Activated CD4-positive, alpha-beta T cell treated with anti-CD3 and anti-CD28 coated beads for 36 hours (primary cell): ENCODE results near the gene ADAMTSL2. TPM values are rescaled to one million over a fixed set of nuclear protein-coding genes. Genes with fewer than 3 reads are reported as not detected.

Experiments used
- ATAC-seq: fragments of 200-7000 bp; cut with Tn5 transposase; one replicate; pipeline ENCODE4 v1.10.0; 2021; ENCODE audit warnings: mild to moderate bottlenecking, moderate library complexity
- CTCF ChIA-PET: fragments of 350-600 bp; sonication (Branson Sonifier 250); formaldehyde crosslinking; loops from one replicate; lab custom pipeline; 2021; ENCODE audit warnings: antibody characterized with exemption; lab: Charles Lee
- POLR2A ChIA-PET: fragments of 350-600 bp; sonication (Branson Sonifier 250); formaldehyde crosslinking; loops from one replicate; lab custom pipeline; 2021; ENCODE audit warnings: antibody characterized with exemption, inconsistent platforms; lab: Charles Lee
- DNase-seq: peaks from one replicate; pipeline ENCODE4 v3.0.0-alpha.2; 2020
- H3K27ac Mint-ChIP-seq: one replicate; pipeline ENCODE4 v1.8.0; 2021; ENCODE audit warnings: mixed read lengths
- H3K27me3 Mint-ChIP-seq: one replicate; pipeline ENCODE4 v1.8.0; 2021; ENCODE audit warnings: mixed read lengths
- H3K36me3 Mint-ChIP-seq: one replicate; pipeline ENCODE4 v1.8.0; 2021; ENCODE audit warnings: low read depth, mixed read lengths
- H3K4me1 Mint-ChIP-seq: one replicate; pipeline ENCODE4 v1.8.0; 2021; ENCODE audit warnings: mixed read lengths
- H3K4me3 Mint-ChIP-seq: one replicate; pipeline ENCODE4 v1.8.0; 2021; ENCODE audit warnings: mild to moderate bottlenecking, moderate library complexity, mixed read lengths
- H3K9me3 Mint-ChIP-seq: one replicate; pipeline ENCODE4 v1.8.0; 2021; ENCODE audit warnings: low read depth, mixed read lengths
- intact Hi-C, 2 experiments: fragments of 100-400 bp; cut with DNase I in 1 of 2; cut with micrococcal nuclease in 1 of 2; formaldehyde crosslinking; loops; one replicate each; pipeline versions ENCODE4 v1.14.2 to v1.15.1; 2022 to 2024; cut with DNase I, micrococcal nuclease
- total RNA-seq, 2 experiments: library from RNA; stranded (reverse); gene quantifications; one replicate each; pipeline ENCODE4 v1.2.3, GENCODE V29; 2021

ADAMTSL2 gene
- total RNA-seq, 2 experiments from 2014 or later, result 0.11 to 0.32 TPM

DNA sequence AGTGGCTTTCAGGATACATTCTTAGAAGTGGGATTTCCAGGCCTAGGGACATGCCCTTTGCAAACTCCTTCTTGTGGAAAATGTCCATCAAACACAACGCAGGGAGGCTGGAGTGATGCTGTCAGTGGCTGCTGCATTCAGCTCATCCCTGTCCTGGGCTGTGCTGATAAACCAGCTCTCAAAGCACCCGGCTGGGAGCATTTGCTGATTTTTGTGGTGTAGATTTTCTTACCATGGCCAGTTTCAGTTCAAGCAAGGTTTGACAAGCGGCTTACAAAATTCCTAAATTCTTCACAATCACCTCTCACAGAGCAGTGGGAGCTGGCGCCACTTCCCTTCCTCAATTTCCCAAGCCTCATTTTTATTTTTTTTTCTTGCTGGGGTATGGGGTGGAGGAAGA, 46.5 kb downstream of the ADAMTSL2 start:
- CTCF ChIA-PET, result interaction anchor here (0.5 to 1.7 kb wide), 4 partner anchors 11 to 201 kb away, joined by 3 to 7 read pairs (median 3); no protein-coding TSS in a partner anchor

DNA sequence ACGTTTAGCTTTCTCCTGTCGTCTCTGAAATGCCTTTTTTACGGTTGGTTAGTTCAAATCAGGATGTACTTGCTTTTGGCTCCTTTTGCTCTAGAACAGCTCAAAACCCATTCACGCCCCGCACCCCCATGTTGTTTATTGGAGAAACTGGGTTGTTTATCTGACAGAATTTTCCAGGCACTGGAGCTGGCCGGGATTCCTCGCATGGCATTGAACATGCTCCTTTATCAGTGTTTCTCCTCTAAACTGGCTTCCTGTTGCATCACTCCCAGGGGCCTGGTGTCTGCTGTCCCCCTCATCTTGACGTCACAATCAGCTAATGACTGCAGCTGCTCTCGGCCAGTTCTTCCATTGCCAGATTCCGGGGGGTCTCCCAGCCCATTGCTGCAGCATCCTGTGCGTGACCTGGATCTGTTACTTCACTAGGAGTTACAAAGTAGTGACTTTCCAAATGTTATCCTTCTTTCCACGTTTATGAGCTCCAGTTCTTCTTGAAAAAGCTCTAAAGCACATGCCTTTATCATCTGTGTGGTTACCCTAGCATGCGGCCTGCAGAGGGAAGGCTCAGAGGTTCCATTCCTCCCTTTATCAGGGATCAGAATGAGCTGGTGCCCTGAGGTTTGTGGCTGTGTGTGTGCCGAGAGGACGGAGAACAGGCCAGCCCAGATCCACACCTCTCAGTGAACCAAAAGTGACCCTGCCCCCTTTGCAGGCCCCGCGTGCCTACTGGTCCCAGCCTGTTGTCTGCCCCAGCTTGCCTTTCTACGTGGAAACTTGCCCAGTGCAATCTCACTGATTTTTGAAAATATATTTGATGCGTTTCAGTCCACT, 47.2 kb downstream of the ADAMTSL2 start:
- Mint-ChIP-seq H3K4me3 (no peak overlapping the region), H3K4me1 (peaks cover 6% of the 10 kb centered on the region), H3K27me3 (peaks cover 38% of the 10 kb centered on the region), H3K27ac (no peak overlapping the region), H3K36me3 (no peaks in the 10 kb centered on the region), H3K9me3 (no peaks in the 10 kb centered on the region)
- ATAC-seq (no peak), DNase-seq (no peak)
- CTCF ChIA-PET, result interaction anchor here (0.5 to 1.7 kb wide), 6 partner anchors 9 to 201 kb away, joined by 3 to 7 read pairs (median 4); no protein-coding TSS in a partner anchor
- intact Hi-C loops, result loop anchor here in 1 of 2 experiments (10.0 kb wide), 1 partner anchor 413 kb away; the partner anchor contains the start of gene VAV2
- POLR2A ChIA-PET, result interaction anchor here (0.6 kb wide), 1 partner anchor 1909 kb away, joined by 3 read pairs; no protein-coding TSS in a partner anchor

More for the DNA sequence above, 46.5 kb downstream of the ADAMTSL2 start:
- ATAC-seq (no peak), DNase-seq (no peak)
- H3K27me3 Mint-ChIP-seq, result peaks cover 42% of the 10 kb centered on the region
- no peaks in the 10 kb centered on the region for H3K36me3 Mint-ChIP-seq
- POLR2A ChIA-PET, result interaction anchor here (0.6 kb wide), 1 partner anchor 1910 kb away, joined by 3 read pairs; no protein-coding TSS in a partner anchor
- H3K9me3 Mint-ChIP-seq, result no peaks in the 10 kb centered on the region
- H3K4me1 Mint-ChIP-seq, result peaks cover 10% of the 10 kb centered on the region
- intact Hi-C loops, result loop anchor here in 1 of 2 experiments (10.0 kb wide), 1 partner anchor 414 kb away; the partner anchor contains the start of gene VAV2
- H3K4me3 Mint-ChIP-seq, result no peak overlapping the region
- H3K27ac Mint-ChIP-seq, result no peak overlapping the region

- Mint-ChIP-seq H3K9me3 (no peaks in the 10 kb centered on the region), H3K27me3 (peaks cover 35% of the 10 kb centered on the region), H3K4me1 (peaks cover 3% of the 10 kb centered on the region), H3K27ac (no peak overlapping the region), H3K4me3 (no peak overlapping the region), H3K36me3 (no peaks in the 10 kb centered on the region)
- ChIA-PET POLR2A (no interaction called here), CTCF (no interaction called here)
- intact Hi-C loops, result loop anchor here in 1 of 2 experiments (10.0 kb wide), 1 partner anchor 412 kb away; the partner anchor contains the start of gene VAV2
- DNase-seq, result no peak
- no peak for ATAC-seq
These were observed 48.1 kb downstream of the ADAMTSL2 start for GRCh38 chr9:133582501-133583045.

DNA sequence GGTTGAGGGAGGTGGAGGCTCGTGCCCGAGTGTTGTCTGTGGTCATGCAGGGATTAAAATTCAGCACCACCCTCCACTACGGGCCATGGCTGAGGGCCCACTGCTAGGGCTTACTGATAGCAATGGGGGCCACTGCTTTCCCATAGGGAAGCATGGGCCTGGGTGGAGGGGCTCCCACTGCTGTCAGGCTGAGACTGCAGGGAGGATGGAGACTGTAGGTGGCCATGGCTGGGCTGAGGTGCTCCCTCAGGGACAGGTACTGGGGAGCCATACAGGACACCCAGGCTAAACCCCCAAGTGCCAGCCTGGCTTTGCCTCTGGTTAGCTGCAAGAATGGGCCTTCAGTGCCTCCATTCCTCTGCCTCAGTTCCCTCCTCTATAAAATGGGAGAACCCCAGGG, 48.6 kb downstream of the ADAMTSL2 start:
- peaks cover 3% of the 10 kb centered on the region for H3K4me1 Mint-ChIP-seq
- intact Hi-C loops, result loop anchor here in 1 of 2 experiments (10.0 kb wide), 1 partner anchor 412 kb away; the partner anchor contains the start of gene VAV2
- H3K27me3 Mint-ChIP-seq, result peaks cover 32% of the 10 kb centered on the region
- no peak for ATAC-seq
- no peak for DNase-seq
- H3K36me3 Mint-ChIP-seq, result no peaks in the 10 kb centered on the region
- POLR2A ChIA-PET, result interaction anchor here (0.7 kb wide), 1 partner anchor 487 kb away, joined by 3 read pairs; no protein-coding TSS in a partner anchor
- CTCF ChIA-PET, result no interaction called here
- no peak overlapping the region for H3K27ac Mint-ChIP-seq
- no peak overlapping the region for H3K4me3 Mint-ChIP-seq
- no peaks in the 10 kb centered on the region for H3K9me3 Mint-ChIP-seq

- DNase-seq (no peak), ATAC-seq (no peak)
- Mint-ChIP-seq H3K9me3 (peaks cover 2% of the 10 kb centered on the region), H3K27me3 (peaks cover 29% of the 10 kb centered on the region), H3K4me1 (peaks cover 3% of the 10 kb centered on the region), H3K27ac (no peak overlapping the region), H3K36me3 (no peaks in the 10 kb centered on the region), H3K4me3 (no peak overlapping the region)
- ChIA-PET CTCF (no interaction called here), POLR2A (interaction anchor here (0.7 kb wide), 1 partner anchor 487 kb away, joined by 3 read pairs; no protein-coding TSS in a partner anchor)
- intact Hi-C loops, result loop anchor here in 1 of 2 experiments (10.0 kb wide), 1 partner anchor 411 kb away; the partner anchor contains the start of gene VAV2
These were observed 49.1 kb downstream of the ADAMTSL2 start for GRCh38 chr9:133583586-133583985.

- peaks cover 2% of the 10 kb centered on the region for H3K9me3 Mint-ChIP-seq
- DNase-seq (no peak), ATAC-seq (no peak)
- H3K27ac Mint-ChIP-seq, result no peak overlapping the region
- H3K27me3 Mint-ChIP-seq, result peaks cover 29% of the 10 kb centered on the region
- ChIA-PET CTCF (interaction anchor here (0.9 to 1.1 kb wide), 2 partner anchors 20 to 143 kb away, joined by 4 to 8 read pairs; no protein-coding TSS in a partner anchor), POLR2A (no interaction called here)
- H3K4me3 Mint-ChIP-seq, result no peak overlapping the region
- H3K36me3 Mint-ChIP-seq, result no peaks in the 10 kb centered on the region
- intact Hi-C loops, result loop anchor here in 1 of 2 experiments (10.0 kb wide), 1 partner anchor 411 kb away; the partner anchor contains the start of gene VAV2
- H3K4me1 Mint-ChIP-seq, result peaks cover 3% of the 10 kb centered on the region
These were observed 49.7 kb downstream of the ADAMTSL2 start for GRCh38 chr9:133584167-133584558.

- no peak for ATAC-seq
- DNase-seq, result no peak
- CTCF ChIA-PET, result interaction anchor here (0.9 to 1.1 kb wide), 2 partner anchors 19 to 142 kb away, joined by 4 to 8 read pairs; no protein-coding TSS in a partner anchor
- intact Hi-C loops, result loop anchor here in 1 of 2 experiments (10.0 kb wide), 1 partner anchor 410 kb away; the partner anchor contains the start of gene VAV2
- Mint-ChIP-seq H3K4me1 (peaks cover 3% of the 10 kb centered on the region), H3K27ac (no peak overlapping the region), H3K27me3 (peaks cover 29% of the 10 kb centered on the region), H3K9me3 (peaks cover 2% of the 10 kb centered on the region), H3K36me3 (no peaks in the 10 kb centered on the region), H3K4me3 (no peak overlapping the region)
- POLR2A ChIA-PET, result no interaction called here
These were observed 50.3 kb downstream of the ADAMTSL2 start for GRCh38 chr9:133584559-133585476.

GRCh38 chr9:133585481-133586351, 51.2 kb downstream of the ADAMTSL2 start:
- CTCF ChIA-PET, result interaction anchor here (0.7 to 1.1 kb wide), 2 partner anchors 18 to 49 kb away, joined by 3 to 8 read pairs; no protein-coding TSS in a partner anchor

DNA sequence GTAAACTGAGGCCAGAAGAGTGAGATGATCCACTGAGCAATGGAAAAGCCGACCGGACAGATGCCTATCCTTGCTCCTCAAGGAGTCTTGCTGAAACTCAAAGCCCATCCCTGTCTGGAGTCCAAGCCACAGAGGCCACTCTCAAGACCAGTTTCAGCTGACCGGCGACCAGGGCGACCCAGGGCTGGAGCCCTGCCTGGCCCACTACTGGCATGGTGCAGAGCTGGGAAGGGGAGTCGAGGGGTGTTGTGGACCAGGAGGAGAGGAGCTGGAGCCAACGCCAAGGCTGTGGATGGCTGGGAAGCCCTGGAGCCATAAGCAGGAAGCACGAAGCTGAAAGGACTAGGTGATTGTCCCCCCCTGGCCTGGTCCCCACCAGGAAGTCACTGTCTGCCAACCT, 52.5 kb downstream of the ADAMTSL2 start:
- Mint-ChIP-seq H3K4me3 (no peak overlapping the region), H3K27ac (no peak overlapping the region), H3K27me3 (peaks cover 21% of the 10 kb centered on the region), H3K36me3 (no peaks in the 10 kb centered on the region), H3K9me3 (peaks cover 2% of the 10 kb centered on the region), H3K4me1 (peaks cover 3% of the 10 kb centered on the region)
- ATAC-seq (no peak), DNase-seq (no peak)
- ChIA-PET CTCF (no interaction called here), POLR2A (no interaction called here)
- intact Hi-C loops, result loop anchor here in 1 of 2 experiments (10.0 kb wide), 1 partner anchor 408 kb away; the partner anchor contains the start of gene VAV2

More at GRCh38 chr9:133585481-133586351, 51.2 kb downstream of the ADAMTSL2 start:
- Mint-ChIP-seq H3K27ac (no peak overlapping the region), H3K36me3 (no peaks in the 10 kb centered on the region), H3K27me3 (peaks cover 26% of the 10 kb centered on the region), H3K9me3 (peaks cover 2% of the 10 kb centered on the region), H3K4me3 (no peak overlapping the region), H3K4me1 (peaks cover 3% of the 10 kb centered on the region)
- POLR2A ChIA-PET, result no interaction called here
- no peak for DNase-seq
- ATAC-seq, result no peak
- intact Hi-C loops, result loop anchor here in 1 of 2 experiments (10.0 kb wide), 1 partner anchor 409 kb away; the partner anchor contains the start of gene VAV2
